Measurements from ENCODE around the gene CCDC138.

Gene CCDC138

GRCh38 chr2:108893277-108893676, 106.7 kb downstream of the CCDC138 start:
- TF ChIP-seq POLR2AphosphoS5 (IDR thresholded peaks at IDR 0.05; ENCODE audit: borderline replicate concordance, low read depth, low read length), result no peak
- no peak for TF ChIP-seq FOXP2 (optimal IDR thresholded peaks at IDR 0.05; ENCODE audit: control extremely low read depth, extremely low read length, insufficient read depth)
- TF ChIP-seq EZH2 (IDR thresholded peaks at IDR 0.05), result no peak
- H3K27ac ChIP-seq, result no peak overlapping the region
- no peaks in the 10 kb centered on the region for H3K36me3 ChIP-seq (ENCODE audit: insufficient read depth, low read length)
- no peak for DNase-seq (ENCODE audit: low read depth, low spot score)
- no peaks in the 10 kb centered on the region for H3K9me3 ChIP-seq (ENCODE audit: low read depth, low read length)
- H3K4me3 ChIP-seq, result no peak overlapping the region
- H3K9ac ChIP-seq (ENCODE audit: insufficient read length), result no peak overlapping the region

DNA sequence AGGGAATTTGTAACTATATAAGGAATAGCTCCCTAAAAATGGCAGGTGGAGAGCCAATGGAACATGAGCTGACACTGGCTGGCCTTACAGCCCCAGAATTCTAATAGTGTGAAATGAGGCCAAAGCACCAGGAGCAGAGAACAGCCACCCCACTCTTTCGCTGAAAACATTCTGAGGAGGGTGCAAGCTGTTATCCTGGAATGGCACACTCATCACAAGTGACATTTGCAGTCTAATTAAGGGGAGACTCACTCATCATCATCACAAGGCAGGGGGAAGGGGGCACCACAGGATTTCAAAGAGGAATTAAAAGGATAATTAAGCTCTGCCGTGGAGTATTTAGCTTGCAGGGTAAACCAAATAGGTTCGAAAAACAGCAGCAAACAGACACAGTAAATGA, 108.2 kb downstream of the CCDC138 start:
- DNase-seq (ENCODE audit: low read depth, low spot score), result no peak
- Histone ChIP-seq H3K4me3 (no peak overlapping the region), H3K27ac (no peak overlapping the region), H3K9me3 (ENCODE audit: low read depth, low read length) (no peaks in the 10 kb centered on the region), H3K9ac (ENCODE audit: insufficient read length) (no peak overlapping the region), H3K36me3 (ENCODE audit: insufficient read depth, low read length) (no peaks in the 10 kb centered on the region)
- TF ChIP-seq EZH2 (IDR thresholded peaks at IDR 0.05) (no peak), POLR2AphosphoS5 (IDR thresholded peaks at IDR 0.05; ENCODE audit: borderline replicate concordance, low read depth, low read length) (no peak), FOXP2 (optimal IDR thresholded peaks at IDR 0.05; ENCODE audit: control extremely low read depth, extremely low read length, insufficient read depth) (no peak)

- DNase-seq (ENCODE audit: low read depth, low spot score), result no peak
Measured at GRCh38 chr2:108895188-108895587, 108.6 kb downstream of the CCDC138 start.

DNA sequence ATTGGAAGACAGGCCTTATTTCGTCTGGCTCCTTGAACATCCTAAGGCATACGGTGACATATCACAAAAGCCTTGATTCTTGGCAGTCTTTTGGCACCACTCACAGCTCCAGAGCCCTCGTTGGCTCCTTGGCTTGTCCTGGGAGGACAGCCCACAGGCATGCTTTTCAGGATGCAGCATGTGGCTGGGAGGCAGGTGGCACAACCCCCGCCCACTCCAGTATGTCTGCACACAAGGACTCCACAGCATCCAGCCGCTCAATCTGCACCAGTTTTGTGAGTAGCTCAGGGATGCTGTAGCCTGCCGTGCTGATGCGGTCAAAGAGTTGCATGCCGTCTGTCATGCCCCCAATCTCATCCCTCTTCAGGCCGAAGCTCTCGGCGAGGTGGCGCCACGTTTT, 110.2 kb downstream of the CCDC138 start:
- Histone ChIP-seq H3K36me3 (ENCODE audit: insufficient read depth, low read length) (no peaks in the 10 kb centered on the region), H3K27ac (no peak overlapping the region), H3K9ac (ENCODE audit: insufficient read length) (no peak overlapping the region), H3K9me3 (ENCODE audit: low read depth, low read length) (no peaks in the 10 kb centered on the region), H3K4me3 (no peak overlapping the region)
- TF ChIP-seq FOXP2 (optimal IDR thresholded peaks at IDR 0.05; ENCODE audit: control extremely low read depth, extremely low read length, insufficient read depth) (no peak), EZH2 (IDR thresholded peaks at IDR 0.05) (no peak), POLR2AphosphoS5 (IDR thresholded peaks at IDR 0.05; ENCODE audit: borderline replicate concordance, low read depth, low read length) (no peak)
- DNase-seq (ENCODE audit: low read depth, low spot score), result no peak

More at GRCh38 chr2:108895188-108895587, 108.6 kb downstream of the CCDC138 start:
- Histone ChIP-seq H3K36me3 (ENCODE audit: insufficient read depth, low read length) (no peaks in the 10 kb centered on the region), H3K4me3 (no peak overlapping the region), H3K9ac (ENCODE audit: insufficient read length) (no peak overlapping the region), H3K9me3 (ENCODE audit: low read depth, low read length) (no peaks in the 10 kb centered on the region), H3K27ac (no peak overlapping the region)
- TF ChIP-seq FOXP2 (optimal IDR thresholded peaks at IDR 0.05; ENCODE audit: control extremely low read depth, extremely low read length, insufficient read depth) (no peak), EZH2 (IDR thresholded peaks at IDR 0.05) (no peak), POLR2AphosphoS5 (IDR thresholded peaks at IDR 0.05; ENCODE audit: borderline replicate concordance, low read depth, low read length) (no peak)

DNA sequence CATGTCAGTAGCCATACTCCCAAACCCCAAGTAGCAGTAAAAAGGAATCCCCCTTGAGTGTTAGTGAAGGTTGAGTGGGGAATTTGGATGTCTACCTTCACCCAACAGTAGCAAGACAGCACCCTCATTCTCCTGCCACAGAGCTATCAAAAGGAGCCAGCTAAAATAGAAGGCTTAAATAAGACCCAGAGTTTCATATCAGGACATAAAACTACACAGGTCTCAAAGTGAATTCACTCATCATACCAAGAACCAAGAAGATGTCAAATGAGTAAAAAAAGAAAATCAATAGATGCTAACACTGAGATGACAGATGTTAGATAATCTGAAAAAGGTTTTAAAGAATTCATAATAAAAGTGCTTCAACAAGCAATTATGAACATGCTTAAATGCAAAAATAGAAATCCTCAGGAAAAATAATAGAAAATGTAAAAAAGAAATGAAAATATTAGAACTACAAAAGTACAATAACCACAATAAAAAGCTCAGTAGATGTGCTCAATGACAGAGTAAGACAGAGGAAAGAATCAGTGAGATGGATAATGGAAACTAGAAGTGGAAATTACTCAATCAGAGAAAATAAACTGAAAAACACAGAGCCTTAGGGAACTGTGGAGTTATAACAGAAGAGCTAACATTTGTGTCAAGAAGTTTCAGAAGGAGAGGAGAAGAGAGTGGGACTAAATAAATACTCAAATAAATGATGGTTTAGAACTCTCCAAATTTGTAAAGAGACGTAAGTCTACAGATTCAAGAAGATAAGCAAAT, 111.9 kb downstream of the CCDC138 start:
- DNase-seq (ENCODE audit: low read depth, low spot score), result no peak
- no peak for TF ChIP-seq POLR2AphosphoS5 (IDR thresholded peaks at IDR 0.05; ENCODE audit: borderline replicate concordance, low read depth, low read length)
- no peak for TF ChIP-seq EZH2 (IDR thresholded peaks at IDR 0.05)
- TF ChIP-seq FOXP2 (optimal IDR thresholded peaks at IDR 0.05; ENCODE audit: control extremely low read depth, extremely low read length, insufficient read depth), result no peak
- Histone ChIP-seq H3K27ac (no peak overlapping the region), H3K9ac (ENCODE audit: insufficient read length) (no peak overlapping the region), H3K9me3 (ENCODE audit: low read depth, low read length) (no peaks in the 10 kb centered on the region), H3K36me3 (ENCODE audit: insufficient read depth, low read length) (no peaks in the 10 kb centered on the region), H3K4me3 (no peak overlapping the region)

- TF ChIP-seq EZH2 (IDR thresholded peaks at IDR 0.05), result no peak
- no peak for TF ChIP-seq FOXP2 (optimal IDR thresholded peaks at IDR 0.05; ENCODE audit: control extremely low read depth, extremely low read length, insufficient read depth)
- no peak for TF ChIP-seq POLR2AphosphoS5 (IDR thresholded peaks at IDR 0.05; ENCODE audit: borderline replicate concordance, low read depth, low read length)
- no peak for DNase-seq (ENCODE audit: low read depth, low spot score)
- H3K27ac ChIP-seq, result no peak overlapping the region
Measured at GRCh38 chr2:108904680-108905079, 118.1 kb downstream of the CCDC138 start.

GRCh38 chr2:108905176-108905575, 118.6 kb downstream of the CCDC138 start:
- H3K9ac ChIP-seq (ENCODE audit: insufficient read length), result no peak overlapping the region
- no peaks in the 10 kb centered on the region for H3K9me3 ChIP-seq (ENCODE audit: low read depth, low read length)
- DNase-seq (ENCODE audit: low read depth, low spot score), result no peak
- no peak for TF ChIP-seq POLR2AphosphoS5 (IDR thresholded peaks at IDR 0.05; ENCODE audit: borderline replicate concordance, low read depth, low read length)
- no peak for TF ChIP-seq FOXP2 (optimal IDR thresholded peaks at IDR 0.05; ENCODE audit: control extremely low read depth, extremely low read length, insufficient read depth)
- TF ChIP-seq EZH2 (IDR thresholded peaks at IDR 0.05), result no peak
- no peaks in the 10 kb centered on the region for H3K36me3 ChIP-seq (ENCODE audit: insufficient read depth, low read length)
- H3K27ac ChIP-seq, result no peak overlapping the region
- no peak overlapping the region for H3K4me3 ChIP-seq

More at GRCh38 chr2:108904680-108905079, 118.1 kb downstream of the CCDC138 start:
- Histone ChIP-seq H3K9me3 (ENCODE audit: low read depth, low read length) (no peaks in the 10 kb centered on the region), H3K36me3 (ENCODE audit: insufficient read depth, low read length) (no peaks in the 10 kb centered on the region), H3K9ac (ENCODE audit: insufficient read length) (no peak overlapping the region), H3K4me3 (no peak overlapping the region)

DNA sequence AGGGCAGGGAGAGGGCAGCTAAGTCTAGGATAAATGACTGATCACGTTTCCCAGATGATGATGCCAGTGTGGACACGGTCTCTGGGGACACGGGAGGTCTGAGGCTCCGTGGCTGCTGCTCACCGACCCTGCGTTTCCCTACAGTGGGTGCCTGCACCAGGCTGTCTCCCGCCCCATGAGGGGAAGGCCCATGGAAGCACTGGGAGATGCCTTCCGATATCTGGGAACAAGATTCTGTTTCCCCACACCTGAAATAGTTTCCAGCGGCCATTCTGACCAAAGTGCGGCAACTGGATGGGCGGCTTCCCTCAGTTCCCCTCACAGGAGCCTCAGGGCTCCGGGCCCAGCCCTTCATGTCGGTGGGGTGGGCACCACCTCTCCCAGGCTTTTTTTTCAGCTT, 119.3 kb downstream of the CCDC138 start:
- Histone ChIP-seq H3K27ac (no peak overlapping the region), H3K9ac (ENCODE audit: insufficient read length) (no peak overlapping the region), H3K36me3 (ENCODE audit: insufficient read depth, low read length) (no peaks in the 10 kb centered on the region), H3K4me3 (no peak overlapping the region), H3K9me3 (ENCODE audit: low read depth, low read length) (no peaks in the 10 kb centered on the region)
- TF ChIP-seq FOXP2 (optimal IDR thresholded peaks at IDR 0.05; ENCODE audit: control extremely low read depth, extremely low read length, insufficient read depth) (no peak), EZH2 (IDR thresholded peaks at IDR 0.05) (no peak), POLR2AphosphoS5 (IDR thresholded peaks at IDR 0.05; ENCODE audit: borderline replicate concordance, low read depth, low read length) (no peak)
- DNase-seq (ENCODE audit: low read depth, low spot score), result no peak

All from SK-N-MC (cell line).